ENCODE data around the gene ARID3B.

ARID3B gene

DNA sequence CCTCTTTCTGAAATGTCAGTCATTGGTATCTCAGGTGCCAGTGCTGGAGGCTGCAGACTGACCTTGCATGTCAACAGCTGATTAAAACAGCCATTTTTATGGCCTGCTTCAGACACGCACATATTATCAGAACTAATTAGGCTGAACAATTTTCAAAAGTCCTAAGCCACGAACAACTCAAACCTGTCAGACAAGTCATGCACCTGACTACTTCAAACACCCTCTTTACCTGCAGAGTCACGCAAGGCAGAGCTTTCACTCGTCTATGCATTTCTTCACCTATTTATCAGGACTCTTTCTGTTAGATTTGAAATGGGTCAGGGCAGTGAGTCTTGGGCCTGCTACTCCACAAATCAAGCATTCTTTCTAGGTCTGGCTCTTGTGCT is 101.3 kb downstream of the ARID3B start:
- DNase-seq (ENCODE audit: low read depth in 2 of 2), result no peak

DNA sequence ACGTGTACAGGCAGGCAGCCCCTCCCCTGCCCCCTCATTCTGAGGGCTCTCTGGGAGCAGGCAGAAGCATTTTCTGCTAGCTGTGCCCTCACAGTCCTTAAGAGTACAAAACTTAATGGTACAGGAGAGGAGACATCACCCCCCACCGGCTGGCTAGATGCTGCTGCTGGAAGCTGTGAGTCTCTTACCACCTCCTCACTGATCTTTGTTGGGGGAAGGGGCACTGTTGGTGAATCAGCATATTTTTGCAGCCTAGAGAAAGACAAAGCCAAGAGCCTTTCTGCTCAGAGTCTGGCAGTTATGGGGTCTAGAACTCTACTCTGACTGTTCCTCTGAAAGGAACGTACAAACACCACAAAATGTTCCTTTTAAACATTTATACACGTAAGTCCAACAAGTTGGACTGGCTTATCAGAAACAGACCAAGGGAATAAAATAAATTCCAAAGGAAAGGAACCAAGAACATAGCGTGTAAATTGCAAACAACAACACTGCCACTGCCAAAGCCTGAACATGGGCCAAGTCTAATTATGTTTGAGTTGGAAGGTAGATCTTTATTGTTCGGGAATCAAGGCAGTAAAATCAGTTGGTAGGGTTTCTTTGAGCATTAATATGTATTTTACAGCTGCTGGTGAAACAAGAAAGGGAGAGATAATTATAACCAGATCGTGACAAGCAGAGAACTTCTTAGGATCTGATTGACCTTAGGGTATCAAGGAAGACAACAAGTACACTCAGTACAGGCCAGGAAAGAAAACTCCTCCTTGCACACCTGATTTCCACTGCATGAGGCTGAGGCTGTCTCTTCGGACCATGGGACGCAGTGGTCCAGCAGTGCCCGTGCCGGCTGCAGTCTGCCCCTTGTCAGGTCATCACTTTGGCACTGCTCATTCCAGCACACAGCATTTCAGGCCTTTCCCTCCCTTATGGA is 102.0 kb downstream of the ARID3B start:
- no peak for DNase-seq (ENCODE audit: low read depth in 2 of 2)

DNA sequence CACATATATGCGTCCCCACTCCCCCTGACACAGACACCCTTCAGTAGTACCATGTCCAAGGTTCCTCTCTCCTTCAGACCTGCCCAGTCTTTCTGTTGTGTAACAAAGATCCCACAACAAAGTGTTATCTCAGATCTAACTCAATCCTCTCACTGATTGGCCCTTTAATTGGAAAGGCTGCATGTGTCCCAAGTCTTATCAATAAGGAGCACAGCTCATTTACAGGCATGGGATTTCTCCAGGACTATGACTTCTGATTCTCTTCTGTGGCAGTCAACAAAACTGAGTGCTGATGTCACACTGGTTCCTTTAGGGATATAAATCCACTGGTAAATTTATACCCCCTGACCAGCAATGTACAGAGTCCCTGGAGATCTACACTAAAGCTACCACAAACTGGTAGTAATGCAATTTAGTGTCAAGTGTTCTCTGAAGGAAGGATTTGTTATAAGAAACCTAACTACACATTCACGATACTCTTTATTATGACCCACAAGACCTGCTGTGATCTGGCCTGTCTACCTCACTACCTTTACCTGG is 102.7 kb downstream of the ARID3B start:
- DNase-seq (ENCODE audit: low read depth in 2 of 2), result no peak

DNA sequence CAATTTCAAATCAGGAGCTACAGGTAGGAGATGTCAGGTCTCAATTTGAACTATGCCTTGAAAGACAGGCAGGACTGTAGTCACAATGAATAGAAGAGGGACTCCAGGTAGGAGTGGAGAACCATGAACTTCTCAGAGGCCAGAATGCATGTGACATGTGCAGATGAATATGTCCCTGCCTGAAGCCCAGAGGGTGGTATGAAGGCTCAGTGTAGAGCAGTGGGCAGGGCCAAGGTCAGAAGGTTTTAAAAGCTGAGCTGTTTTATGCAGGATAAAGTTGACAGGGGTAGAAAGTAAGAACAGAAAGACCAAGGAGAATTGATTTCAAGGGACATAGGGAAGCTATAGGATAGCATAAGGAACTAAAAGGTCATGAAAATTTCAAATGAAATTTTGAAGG is 105.5 kb downstream of the ARID3B start:
- no peak for DNase-seq (ENCODE audit: low read depth in 2 of 2)
